Natural killer cell treated with Interleukin-12 subunit alpha and Interleukin-12 subunit beta and Interleukin-15 and Interleukin-18, amount 100 ng/mL, for 72 hours (primary cell): Measurements from ENCODE around the gene RCCD1. TPM values are rescaled to one million over a fixed set of nuclear protein-coding genes. Genes with fewer than 3 reads are reported as not detected.
"Not testable (repeated sequence)": the region's sequence is repeated elsewhere in the genome, so short reads cannot be mapped to it uniquely, and the experiment has no call there.

ENCODE experiments used
- ATAC-seq, 2 donors: fragments of 150-1000 bp; cut with Tn5 transposase in 1 of 2; sonication (Bioruptor Pico), chemical (Tn5 transposase) in 1 of 2; 2 replicates each; pipeline ENCODE4 v1.10.0; 2021
- DNase-seq: peaks from one replicate; pipeline ENCODE4 v3.0.0; 2022; ENCODE audit warnings: low spot score
- H3K27ac Mint-ChIP-seq, 2 donors: 1 replicate in 1 of 2; 2 replicates in 1 of 2; pipeline ENCODE4 v1.8.0; 2022; ENCODE audit warnings: mixed read lengths in 2 of 2, mild to moderate bottlenecking in 1 of 2, moderate library complexity in 1 of 2
- H3K27me3 Mint-ChIP-seq, 2 donors: 1 replicate in 1 of 2; 2 replicates in 1 of 2; pipeline ENCODE4 v1.8.0; 2022; ENCODE audit warnings: mixed read lengths in 2 of 2
- H3K36me3 Mint-ChIP-seq: one replicate; pipeline ENCODE4 v1.8.0; 2022; ENCODE audit warnings: mixed read lengths
- H3K4me1 Mint-ChIP-seq, 2 donors: 1 replicate in 1 of 2; 2 replicates in 1 of 2; pipeline ENCODE4 v1.8.0; 2022; ENCODE audit warnings: low read depth in 2 of 2, mixed read lengths in 2 of 2, mild to moderate bottlenecking in 1 of 2
- H3K4me3 Mint-ChIP-seq: one replicate; pipeline ENCODE4 v1.8.0; 2022; ENCODE audit warnings: mixed read lengths
- H3K9me3 Mint-ChIP-seq: 2 replicates; pipeline ENCODE4 v1.8.0; 2022; ENCODE audit warnings: mixed read lengths
- total RNA-seq, 2 donors: library from RNA; stranded (reverse); gene quantifications; one replicate each; pipeline ENCODE4 v1.2.3, GENCODE V29; 2022

RCCD1 gene, protein sequence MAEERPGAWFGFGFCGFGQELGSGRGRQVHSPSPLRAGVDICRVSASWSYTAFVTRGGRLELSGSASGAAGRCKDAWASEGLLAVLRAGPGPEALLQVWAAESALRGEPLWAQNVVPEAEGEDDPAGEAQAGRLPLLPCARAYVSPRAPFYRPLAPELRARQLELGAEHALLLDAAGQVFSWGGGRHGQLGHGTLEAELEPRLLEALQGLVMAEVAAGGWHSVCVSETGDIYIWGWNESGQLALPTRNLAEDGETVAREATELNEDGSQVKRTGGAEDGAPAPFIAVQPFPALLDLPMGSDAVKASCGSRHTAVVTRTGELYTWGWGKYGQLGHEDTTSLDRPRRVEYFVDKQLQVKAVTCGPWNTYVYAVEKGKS
- 10 to 100 TPM; 10.8 to 29.2 TPM for total RNA-seq

DNA sequence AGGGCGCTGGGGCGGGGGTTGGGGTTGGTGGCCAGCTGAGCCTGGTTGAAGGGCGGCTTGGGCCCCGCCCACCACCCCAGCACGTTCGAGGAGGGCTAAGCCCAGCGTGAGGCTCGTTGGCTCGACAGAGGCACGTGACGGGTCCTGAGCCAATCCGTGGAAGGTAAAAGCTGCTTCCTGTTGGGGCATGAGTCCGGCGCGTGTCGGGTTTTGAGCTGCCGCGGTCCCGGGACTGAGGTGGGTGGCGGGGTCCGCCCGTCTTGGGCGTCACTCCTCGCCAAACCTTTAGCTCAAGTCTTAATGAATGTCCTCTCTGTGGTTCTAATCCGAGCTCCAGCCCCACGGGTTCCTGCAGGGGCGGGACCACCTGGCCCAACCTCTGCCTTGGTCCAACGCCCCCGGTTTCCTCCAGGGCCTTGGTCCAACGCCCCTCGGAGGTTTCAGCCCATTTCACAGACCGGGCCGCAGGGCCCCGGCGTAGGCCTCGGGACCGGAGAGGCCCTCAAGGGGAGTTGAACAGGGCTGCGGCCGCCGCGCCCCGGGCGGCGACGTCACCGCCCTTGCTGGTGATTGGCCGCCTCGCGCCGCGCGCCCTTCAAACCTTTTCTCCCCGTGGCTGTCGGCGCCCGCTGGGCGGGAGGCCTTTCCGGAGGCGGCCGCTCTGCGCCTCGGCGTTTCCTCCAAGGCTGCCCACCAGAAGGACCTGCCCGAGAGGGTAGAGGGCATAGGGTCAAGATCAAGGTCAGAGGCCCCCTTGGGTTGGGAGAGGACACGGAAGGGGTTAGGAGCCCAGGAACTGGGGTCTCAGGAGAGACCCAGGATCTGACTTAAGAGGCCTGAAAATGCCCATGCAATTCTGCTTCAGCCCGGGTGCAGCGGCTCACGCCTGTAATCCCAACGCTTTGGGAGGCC, at the start of gene RCCD1:
Gene RCCD1 (plus strand): TSS at position 173 of the 912 bp plus-strand sequence. CDS start 1,851 bp downstream, outside the sequence.
- peak within 1 kb of the TSS; percentile 84 for H3K4me3 Mint-ChIP-seq
- H3K27ac Mint-ChIP-seq: peak within 1 kb of the TSS; percentile 80 to 93
- peaks cover 0 to 12% of the 10 kb centered on the region in 2 donors for H3K4me1 Mint-ChIP-seq
- H3K27me3 Mint-ChIP-seq: no peaks in the 10 kb centered on the region
- DNase-seq (peak; percentile 94), ATAC-seq (peak; percentile 94 to 96)
- H3K9me3 Mint-ChIP-seq: no peaks in the 10 kb centered on the region
- H3K36me3 Mint-ChIP-seq: no peaks in the 10 kb centered on the region

DNA sequence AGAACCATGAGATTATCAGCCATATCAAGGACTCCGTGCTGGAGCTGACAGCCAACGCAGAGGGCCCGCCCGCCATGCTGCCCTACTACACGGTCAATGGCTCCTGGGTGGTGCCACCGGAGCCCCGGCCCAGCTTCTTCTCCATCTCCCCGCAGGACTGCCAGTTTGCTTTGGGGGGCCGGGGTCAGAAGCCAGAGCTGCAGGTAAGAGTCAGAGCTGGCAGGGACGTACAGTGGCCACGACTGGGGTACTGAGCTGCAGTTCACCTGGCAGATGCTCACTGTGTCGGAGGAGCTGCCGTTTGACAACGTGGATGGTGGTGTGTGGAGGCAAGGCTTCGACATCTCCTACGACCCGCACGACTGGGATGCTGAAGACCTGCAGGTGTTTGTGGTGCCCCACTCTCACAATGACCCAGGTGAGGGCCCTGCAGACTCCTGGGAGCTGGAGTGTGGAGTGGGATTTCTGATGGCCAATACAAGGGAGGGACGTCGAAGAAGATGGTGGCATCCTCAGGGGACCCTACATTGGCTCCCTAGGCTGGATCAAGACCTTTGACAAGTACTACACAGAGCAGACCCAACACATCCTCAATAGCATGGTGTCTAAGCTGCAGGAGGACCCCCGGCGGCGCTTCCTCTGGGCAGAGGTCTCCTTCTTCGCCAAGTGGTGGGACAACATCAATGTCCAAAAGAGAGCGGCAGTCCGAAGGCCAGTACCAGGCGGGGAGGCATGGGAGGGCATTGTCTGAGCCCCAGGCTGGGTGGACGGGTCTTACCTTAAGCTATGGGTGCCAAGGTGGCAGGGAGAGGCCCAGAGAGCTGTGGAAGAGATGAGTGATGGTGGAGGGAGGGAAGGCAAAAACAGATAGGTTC, 49.1 kb upstream of the RCCD1 start:
- H3K27me3 Mint-ChIP-seq: no peaks in the 10 kb centered on the region
- no peaks in the 10 kb centered on the region for H3K9me3 Mint-ChIP-seq
- ATAC-seq (no peak), DNase-seq (no peak)
- H3K27ac Mint-ChIP-seq: peak overlapping the region in 1 of 2 donors; percentile 70
- peaks cover 18% of the 10 kb centered on the region for H3K36me3 Mint-ChIP-seq
- H3K4me3 Mint-ChIP-seq: peak overlapping the region; percentile 8
- peaks cover 21 to 32% of the 10 kb centered on the region in 2 donors for H3K4me1 Mint-ChIP-seq

DNA sequence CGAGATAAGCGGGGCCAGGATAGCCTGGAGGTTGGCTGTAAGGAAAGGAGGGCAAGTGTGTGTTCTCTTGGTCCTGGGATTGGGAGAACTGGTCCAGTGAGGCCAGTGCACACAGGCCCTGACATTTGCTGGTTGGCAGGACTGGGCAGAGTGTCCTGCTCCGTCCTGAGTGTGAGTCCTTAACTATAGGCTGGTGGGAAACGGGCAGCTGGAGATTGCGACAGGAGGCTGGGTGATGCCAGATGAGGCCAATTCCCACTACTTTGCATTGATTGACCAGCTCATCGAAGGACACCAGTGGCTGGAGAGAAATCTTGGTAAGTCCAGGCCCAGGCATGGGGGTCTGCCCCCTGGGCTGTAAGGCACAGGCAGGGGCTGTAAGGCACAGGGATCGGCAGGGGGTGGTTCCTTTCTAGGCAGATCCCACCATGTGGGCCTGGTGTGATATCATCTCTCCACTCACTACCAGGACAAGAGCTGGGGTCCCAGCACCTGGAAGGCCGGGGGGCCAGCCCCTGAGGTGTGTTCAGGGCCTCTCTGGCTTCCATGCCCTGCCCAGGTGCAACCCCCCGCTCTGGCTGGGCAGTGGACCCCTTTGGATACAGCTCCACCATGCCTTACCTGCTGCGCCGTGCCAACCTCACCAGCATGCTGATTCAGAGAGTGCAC, 48.4 kb upstream of the RCCD1 start:
- Mint-ChIP-seq H3K4me1 (peaks cover 18 to 28% of the 10 kb centered on the region in 2 donors), H3K27ac (no peak overlapping the region), H3K4me3 (peak overlapping the region; percentile 8), H3K36me3 (peaks cover 18% of the 10 kb centered on the region), H3K27me3 (no peaks in the 10 kb centered on the region), H3K9me3 (no peaks in the 10 kb centered on the region)
- DNase-seq: no peak
- no peak for ATAC-seq

DNA sequence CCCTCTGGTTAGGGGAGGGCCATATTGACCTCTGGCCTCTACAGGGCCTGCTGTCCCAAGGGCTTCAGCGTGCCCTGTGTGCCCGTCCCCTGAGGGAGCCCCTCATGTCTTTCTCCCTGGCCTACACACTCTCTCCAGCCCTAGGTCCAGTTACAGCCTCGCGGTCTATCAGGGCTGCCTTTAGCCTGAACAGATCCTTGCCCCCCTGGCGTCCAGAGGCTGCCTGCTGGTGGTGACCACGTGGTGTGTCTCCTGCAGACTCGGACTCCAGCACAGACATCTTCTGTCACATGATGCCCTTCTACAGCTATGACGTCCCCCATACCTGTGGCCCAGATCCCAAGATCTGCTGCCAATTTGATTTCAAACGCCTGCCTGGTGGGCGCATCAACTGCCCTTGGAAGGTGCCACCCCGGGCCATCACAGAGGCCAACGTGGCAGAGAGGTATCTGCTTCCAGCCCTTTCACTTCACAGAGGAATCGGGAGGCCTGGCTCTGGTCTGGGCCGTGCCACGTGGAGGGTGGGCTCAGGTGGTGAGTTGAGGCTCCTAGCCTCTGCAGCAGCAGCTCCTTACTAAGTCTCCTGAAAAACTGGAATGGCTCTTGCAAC, 47.5 kb upstream of the RCCD1 start:
- H3K36me3 Mint-ChIP-seq: peaks cover 18% of the 10 kb centered on the region
- H3K27ac Mint-ChIP-seq: no peak overlapping the region
- DNase-seq (no peak), ATAC-seq (no peak)
- no peak overlapping the region for H3K4me3 Mint-ChIP-seq
- H3K9me3 Mint-ChIP-seq: no peaks in the 10 kb centered on the region
- no peaks in the 10 kb centered on the region for H3K27me3 Mint-ChIP-seq
- H3K4me1 Mint-ChIP-seq: peaks cover 10 to 20% of the 10 kb centered on the region in 2 donors

DNA sequence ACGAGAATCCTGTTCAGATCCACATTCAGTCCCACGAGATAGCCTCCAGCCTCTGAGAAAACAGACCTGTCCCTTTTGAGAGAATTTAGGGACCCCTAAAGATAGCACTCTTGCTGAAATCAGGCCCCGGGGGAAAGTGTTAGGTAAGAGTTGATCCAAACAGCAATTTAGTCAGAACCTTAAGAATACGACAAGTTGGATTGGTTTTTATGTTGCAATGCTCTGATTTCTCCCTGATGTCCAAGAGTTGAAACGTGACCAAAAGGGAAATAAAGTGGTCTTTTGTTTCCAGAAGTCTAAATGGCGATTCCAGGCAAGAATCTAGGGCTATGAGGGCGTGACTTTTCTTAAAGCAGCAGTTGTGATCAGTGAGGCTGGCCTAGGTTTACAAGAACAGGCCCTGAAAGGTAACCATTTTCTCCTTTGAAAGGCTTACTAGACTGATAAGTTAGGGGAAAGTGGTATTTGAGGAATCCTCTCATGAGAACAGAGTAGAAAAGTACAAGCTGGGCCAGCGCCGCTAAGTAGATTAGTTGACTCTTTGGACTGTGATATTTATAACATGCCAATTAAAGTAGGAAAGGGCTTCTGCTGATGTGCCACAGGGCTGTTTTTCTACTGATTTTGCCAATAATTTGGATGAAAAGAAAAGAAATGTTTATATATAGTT, 46.7 kb upstream of the RCCD1 start:
- Mint-ChIP-seq H3K4me1 (peaks cover 9 to 19% of the 10 kb centered on the region in 2 donors), H3K36me3 (peaks cover 18% of the 10 kb centered on the region), H3K4me3 (no peak overlapping the region), H3K27me3 (no peaks in the 10 kb centered on the region), H3K9me3 (no peaks in the 10 kb centered on the region), H3K27ac (no peak overlapping the region)
- no peak for DNase-seq
- no peak for ATAC-seq

DNA sequence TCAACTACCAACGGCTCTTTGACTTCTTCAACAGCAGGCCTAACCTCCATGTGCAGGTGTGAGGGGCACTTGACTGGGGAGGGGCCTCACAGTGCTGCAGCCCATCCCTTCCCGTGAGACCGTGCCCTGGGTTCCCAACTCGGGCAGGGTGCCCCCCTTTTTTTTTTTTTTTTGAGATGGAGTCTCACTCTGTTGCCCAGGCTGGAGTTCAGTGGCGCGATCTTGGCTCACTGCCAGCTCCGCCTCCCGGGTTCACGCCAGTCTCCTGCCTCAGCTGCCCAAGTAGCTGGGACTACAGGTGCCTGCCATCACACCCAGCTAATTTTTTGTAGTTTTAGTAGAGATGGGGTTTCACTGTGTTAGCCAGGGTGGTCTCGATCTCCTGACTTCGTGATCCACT, 45.2 kb upstream of the RCCD1 start:
- not testable (repeated sequence) for ATAC-seq, DNase-seq, H3K9me3 Mint-ChIP-seq, H3K27ac Mint-ChIP-seq, H3K4me3 Mint-ChIP-seq, H3K27me3 Mint-ChIP-seq
- H3K36me3 Mint-ChIP-seq: peaks cover 18% of the 10 kb centered on the region
- peaks cover 9 to 14% of the 10 kb centered on the region in 2 donors for H3K4me1 Mint-ChIP-seq

DNA sequence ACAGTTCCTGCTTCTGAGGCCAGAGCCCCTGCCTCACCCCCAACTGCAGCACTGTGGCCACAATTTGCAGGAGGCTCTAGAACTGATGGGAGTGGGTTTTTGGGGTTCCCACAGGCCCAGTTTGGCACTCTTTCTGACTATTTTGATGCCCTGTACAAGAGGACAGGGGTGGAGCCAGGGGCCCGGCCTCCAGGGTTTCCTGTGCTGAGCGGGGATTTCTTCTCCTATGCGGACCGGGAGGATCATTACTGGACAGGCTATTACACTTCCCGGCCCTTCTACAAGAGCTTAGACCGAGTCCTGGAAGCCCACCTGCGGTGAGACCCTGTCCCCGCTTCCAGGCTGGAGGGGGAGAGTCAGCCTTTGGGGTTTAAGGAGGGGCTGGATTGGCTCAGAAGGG, 44.7 kb upstream of the RCCD1 start:
- ATAC-seq: no peak
- Mint-ChIP-seq H3K9me3 (no peaks in the 10 kb centered on the region), H3K4me1 (peaks cover 9 to 12% of the 10 kb centered on the region in 2 donors), H3K27me3 (no peaks in the 10 kb centered on the region), H3K4me3 (no peak overlapping the region), H3K27ac (no peak overlapping the region), H3K36me3 (peaks cover 18% of the 10 kb centered on the region)
- no peak for DNase-seq

DNA sequence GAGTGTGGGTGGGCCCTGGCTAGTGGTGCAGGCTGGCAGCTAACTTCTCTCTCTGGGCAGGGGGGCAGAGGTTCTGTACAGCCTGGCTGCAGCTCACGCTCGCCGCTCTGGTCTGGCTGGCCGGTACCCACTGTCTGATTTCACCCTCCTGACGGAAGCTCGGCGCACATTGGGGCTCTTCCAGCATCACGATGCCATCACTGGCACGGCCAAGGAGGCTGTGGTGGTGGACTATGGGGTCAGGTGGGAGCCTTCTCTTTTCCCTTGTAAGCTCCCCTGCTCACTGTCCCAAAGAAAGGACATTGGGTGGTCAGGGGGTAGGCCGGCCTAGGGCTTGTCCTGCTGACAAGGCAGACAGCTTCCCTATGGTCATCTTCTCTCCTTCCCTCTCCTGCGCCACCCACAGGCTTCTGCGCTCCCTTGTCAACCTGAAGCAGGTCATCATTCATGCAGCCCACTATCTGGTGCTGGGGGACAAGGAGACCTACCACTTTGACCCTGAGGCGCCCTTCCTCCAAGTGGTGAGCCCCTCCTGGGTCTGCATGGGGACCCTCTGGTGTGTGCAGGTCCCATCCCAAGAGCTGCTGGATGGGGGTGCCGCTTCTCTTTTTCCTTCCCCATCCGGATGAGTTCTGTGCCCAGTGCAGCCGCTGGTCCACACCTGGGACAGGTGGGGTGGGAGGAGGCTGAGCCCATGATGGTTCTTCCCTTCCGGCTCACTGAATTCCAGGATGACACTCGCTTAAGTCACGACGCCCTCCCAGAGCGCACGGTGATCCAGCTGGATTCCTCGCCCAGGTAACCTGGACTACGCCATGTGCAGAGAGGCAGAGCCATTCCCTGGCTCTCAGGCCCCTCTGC, 44.0 kb upstream of the RCCD1 start:
- Mint-ChIP-seq H3K36me3 (peaks cover 12% of the 10 kb centered on the region), H3K4me1 (peaks cover 4 to 5% of the 10 kb centered on the region in 2 donors)

DNA sequence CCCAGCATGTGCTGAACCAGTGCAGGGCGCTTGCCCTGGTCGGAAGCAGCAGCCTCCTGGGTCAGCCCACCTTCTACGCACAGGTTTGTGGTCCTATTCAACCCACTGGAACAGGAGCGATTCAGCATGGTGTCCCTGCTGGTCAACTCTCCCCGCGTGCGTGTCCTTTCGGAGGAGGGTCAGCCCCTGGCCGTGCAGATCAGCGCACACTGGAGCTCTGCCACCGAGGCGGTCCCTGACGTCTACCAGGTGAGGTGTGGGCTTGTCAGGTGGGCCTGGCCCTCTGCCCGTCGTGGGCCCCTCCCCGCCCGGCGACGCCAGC, 43.4 kb upstream of the RCCD1 start:
- no peak overlapping the region for H3K27ac Mint-ChIP-seq

More for the DNA sequence above, 44.0 kb upstream of the RCCD1 start:
- no peak for ATAC-seq
- no peak for DNase-seq
- Mint-ChIP-seq H3K9me3 (no peaks in the 10 kb centered on the region), H3K4me3 (no peak overlapping the region), H3K27me3 (no peaks in the 10 kb centered on the region), H3K27ac (no peak overlapping the region)

DNA sequence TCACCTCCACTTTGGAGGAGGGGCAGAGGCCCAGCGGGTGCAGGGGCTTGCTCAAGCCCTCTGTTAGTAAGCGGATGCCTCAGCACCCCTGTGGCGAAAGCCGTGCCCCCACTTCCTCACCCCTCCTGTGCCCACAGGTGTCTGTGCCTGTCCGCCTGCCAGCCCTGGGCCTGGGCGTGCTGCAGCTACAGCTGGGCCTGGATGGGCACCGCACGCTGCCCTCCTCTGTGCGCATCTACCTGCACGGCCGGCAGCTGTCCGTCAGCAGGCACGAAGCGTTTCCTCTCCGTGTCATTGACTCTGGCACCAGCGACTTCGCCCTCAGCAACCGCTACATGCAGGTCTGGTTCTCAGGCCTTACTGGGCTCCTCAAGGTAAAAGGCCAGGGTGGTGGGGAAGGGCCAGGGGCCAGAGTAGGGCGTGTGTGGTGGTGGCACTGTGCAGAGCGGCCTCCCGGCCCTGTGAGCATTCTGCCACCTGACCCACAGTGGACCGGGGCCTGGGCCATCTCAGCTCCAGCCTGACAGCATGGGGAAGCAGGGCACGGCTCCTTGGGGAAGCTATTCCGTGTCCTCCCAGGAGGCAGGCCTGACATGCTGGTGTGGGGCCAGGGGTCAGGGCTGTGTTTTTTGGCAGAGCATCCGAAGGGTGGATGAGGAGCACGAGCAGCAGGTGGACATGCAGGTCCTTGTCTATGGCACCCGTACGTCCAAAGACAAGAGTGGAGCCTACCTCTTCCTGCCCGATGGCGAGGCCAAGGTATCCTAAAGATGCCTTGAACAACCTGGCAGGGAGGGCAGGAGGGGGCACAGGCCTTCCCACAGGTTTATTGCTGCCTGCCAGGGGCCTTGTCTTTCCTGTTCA, 42.5 kb upstream of the RCCD1 start:
- Mint-ChIP-seq H3K4me3 (no peak overlapping the region), H3K4me1 (peaks cover 0 to 5% of the 10 kb centered on the region in 2 donors), H3K27ac (no peak overlapping the region), H3K36me3 (peaks cover 15% of the 10 kb centered on the region), H3K27me3 (no peaks in the 10 kb centered on the region), H3K9me3 (no peaks in the 10 kb centered on the region)
- ATAC-seq (peak in 1 of 2 donors; percentile 15), DNase-seq (no peak)

More for the DNA sequence above, 43.4 kb upstream of the RCCD1 start:
- ATAC-seq: no peak
- Mint-ChIP-seq H3K27me3 (no peaks in the 10 kb centered on the region), H3K9me3 (no peaks in the 10 kb centered on the region), H3K4me1 (no peaks in the 10 kb centered on the region), H3K4me3 (no peak overlapping the region), H3K36me3 (peaks cover 9% of the 10 kb centered on the region)
- DNase-seq: no peak

DNA sequence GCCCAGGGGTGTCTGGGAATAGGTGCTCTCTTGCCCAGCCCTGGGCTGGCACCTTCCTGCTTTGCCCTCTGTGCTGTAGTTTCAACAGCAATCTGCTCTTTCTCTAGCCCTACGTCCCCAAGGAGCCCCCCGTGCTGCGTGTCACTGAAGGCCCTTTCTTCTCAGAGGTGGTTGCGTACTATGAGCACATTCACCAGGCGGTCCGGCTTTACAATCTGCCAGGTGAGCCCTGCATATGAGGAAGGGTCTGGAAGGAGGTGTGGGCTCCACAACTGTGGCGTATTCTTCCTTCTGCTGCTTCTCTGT, 42.0 kb upstream of the RCCD1 start:
- Mint-ChIP-seq H3K36me3 (peaks cover 15% of the 10 kb centered on the region), H3K27me3 (no peaks in the 10 kb centered on the region), H3K9me3 (no peaks in the 10 kb centered on the region), H3K4me3 (no peak overlapping the region), H3K4me1 (peaks cover 0 to 6% of the 10 kb centered on the region in 2 donors), H3K27ac (peak overlapping the region in 1 of 2 donors; percentile 39)
- ATAC-seq (no peak), DNase-seq (no peak)
